ENCODE measurements around the gene SCAND1.

DNA sequence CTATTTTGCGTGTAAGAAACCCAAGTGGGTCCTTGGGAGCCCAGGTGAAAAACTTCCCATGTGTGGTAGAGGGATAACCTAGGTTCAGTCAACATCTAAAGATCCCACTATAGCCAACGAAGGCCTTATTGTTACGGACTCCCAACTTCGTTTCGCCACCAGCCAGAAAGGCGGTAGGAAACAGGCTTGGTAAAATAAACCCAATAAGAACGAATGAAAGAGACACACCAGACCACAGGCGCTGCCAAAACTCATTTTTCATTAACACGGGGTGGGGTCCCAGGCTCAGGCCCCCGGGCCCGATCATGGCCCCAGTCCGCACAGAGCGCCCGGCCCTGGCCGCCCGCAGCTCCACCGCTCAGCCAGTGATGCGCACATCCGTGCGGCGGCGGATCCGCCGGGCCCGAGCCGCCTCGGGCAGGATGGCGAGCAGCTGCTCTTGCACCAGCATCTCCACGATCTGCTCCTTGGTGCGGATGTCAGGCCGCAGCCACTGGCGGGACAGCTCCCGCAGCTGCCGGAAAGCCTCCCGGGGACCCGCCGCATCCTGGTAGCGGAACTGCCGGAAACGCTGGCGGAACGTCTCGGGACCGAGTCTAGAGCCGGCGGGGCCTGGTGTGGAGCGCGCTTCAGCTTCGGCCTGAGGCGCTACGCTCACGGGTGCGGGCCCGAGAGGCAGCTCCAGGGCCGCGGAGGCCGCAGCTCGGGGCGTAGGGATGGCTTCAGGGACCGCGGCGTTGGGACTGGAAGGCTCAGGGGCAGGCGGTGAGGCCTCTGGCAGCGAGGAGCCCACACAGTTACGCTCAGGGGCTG, 709 bp downstream of the SCAND1 start:
- no peak for TF ChIP-seq BHLHE40 (IDR thresholded peaks at IDR 0.05; ENCODE audit: low read depth, low read length)
- TF ChIP-seq, protein P1, sequence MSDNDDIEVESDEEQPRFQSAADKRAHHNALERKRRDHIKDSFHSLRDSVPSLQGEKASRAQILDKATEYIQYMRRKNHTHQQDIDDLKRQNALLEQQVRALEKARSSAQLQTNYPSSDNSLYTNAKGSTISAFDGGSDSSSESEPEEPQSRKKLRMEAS (IDR thresholded peaks at IDR 0.05) = no peak
- TF ChIP-seq, protein P2, sequence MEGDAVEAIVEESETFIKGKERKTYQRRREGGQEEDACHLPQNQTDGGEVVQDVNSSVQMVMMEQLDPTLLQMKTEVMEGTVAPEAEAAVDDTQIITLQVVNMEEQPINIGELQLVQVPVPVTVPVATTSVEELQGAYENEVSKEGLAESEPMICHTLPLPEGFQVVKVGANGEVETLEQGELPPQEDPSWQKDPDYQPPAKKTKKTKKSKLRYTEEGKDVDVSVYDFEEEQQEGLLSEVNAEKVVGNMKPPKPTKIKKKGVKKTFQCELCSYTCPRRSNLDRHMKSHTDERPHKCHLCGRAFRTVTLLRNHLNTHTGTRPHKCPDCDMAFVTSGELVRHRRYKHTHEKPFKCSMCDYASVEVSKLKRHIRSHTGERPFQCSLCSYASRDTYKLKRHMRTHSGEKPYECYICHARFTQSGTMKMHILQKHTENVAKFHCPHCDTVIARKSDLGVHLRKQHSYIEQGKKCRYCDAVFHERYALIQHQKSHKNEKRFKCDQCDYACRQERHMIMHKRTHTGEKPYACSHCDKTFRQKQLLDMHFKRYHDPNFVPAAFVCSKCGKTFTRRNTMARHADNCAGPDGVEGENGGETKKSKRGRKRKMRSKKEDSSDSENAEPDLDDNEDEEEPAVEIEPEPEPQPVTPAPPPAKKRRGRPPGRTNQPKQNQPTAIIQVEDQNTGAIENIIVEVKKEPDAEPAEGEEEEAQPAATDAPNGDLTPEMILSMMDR (IDR thresholded peaks at IDR 0.05) = no peak
- TF ChIP-seq NFE2L2 (conservative IDR thresholded peaks at IDR 0.05; ENCODE audit: low read length) = no peak
- no peak for TF ChIP-seq RFX5 (IDR thresholded peaks at IDR 0.05)
- no peak for TF ChIP-seq EP300 (IDR thresholded peaks at IDR 0.05)
- TF ChIP-seq FOSL2 (IDR thresholded peaks at IDR 0.05) = no peak
- no peak for TF ChIP-seq FOSL2 (CRISPR knock-in tag; IDR thresholded peaks at IDR 0.05)
- TF ChIP-seq CBX8 (IDR thresholded peaks at IDR 0.05) = no peak
- TF ChIP-seq RAD21 (conservative IDR thresholded peaks at IDR 0.05 in 1 of 2, IDR thresholded peaks at IDR 0.05 in 1 of 2) = no peak
- no peak for TF ChIP-seq HOXB13 (CRISPR knock-in tag; IDR thresholded peaks at IDR 0.05; ENCODE audit: low read depth)
